ENCODE results near the gene ENOX2. TPM values are rescaled to one million over a fixed set of nuclear protein-coding genes. Genes with fewer than 3 reads are reported as not detected.
A peak's percentile ranks its signal among the peaks of the same experiment; 100 is the strongest.

ENOX2 gene
- 8.9 TPM for polyA plus RNA-seq (2013, experiment 1 of 2)
- polyA plus RNA-seq (2013, experiment 2 of 2) = 8.3 TPM

DNA sequence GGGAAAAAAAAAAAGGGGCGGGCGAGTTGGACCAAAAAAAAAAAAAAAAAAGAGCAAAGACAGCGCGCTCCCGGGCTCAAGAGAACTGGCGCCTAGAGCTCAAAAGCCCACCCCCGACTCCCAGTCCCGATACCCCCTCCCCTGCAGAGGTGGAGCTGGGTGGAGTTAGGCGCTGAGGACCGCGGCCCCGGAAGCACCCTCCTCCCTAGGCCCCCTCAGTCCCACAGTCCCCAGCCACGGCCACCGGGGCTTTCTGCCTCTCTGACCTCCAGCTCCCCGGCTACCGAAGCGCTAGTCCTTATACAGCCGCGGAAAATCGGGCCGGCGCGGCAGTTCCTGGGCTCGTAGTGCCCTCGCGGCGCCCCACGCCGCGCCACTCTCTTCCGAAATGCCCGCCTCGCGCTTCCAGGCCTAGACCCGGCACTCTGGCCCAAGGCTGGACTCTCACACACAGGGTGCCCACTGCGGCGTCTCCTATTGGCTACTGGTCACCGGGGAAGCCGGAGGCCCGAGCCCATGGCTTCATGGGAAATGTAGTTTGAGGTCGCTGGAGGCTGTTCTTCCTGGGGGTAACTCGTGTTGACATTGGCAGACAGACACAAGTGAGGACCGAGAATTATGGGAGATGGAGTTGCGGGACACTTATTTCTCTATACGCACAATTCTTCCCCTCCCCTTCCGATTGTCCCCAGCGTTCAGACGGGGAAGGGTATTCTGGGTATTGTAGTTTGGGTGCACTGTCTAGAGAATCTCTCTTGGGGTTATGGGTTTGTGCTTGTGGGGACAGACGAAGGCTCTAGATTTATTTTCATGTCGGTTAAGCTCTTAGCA is at the start of gene ENOX2:
Gene ENOX2, minus strand, starts transcription at position 427 of the 831 bp plus-strand sequence. CDS start 199,993 bp downstream, outside the sequence.
- Histone ChIP-seq H4K8ac (ENCODE audit: low read length) (peak within 1 kb of the TSS; percentile 94), H2AFZ (ENCODE audit: low read depth, low read length) (no peak within 1 kb of the TSS), H3K36me3 (ENCODE audit: control insufficient read depth in 1 of 2, insufficient read depth in 2 of 2, low read depth in 1 of 2, low read length in 2 of 2) (peaks cover 0 to 16% of the 10 kb centered on the region in 2 experiments), H3K18ac (ENCODE audit: low read depth in 1 of 2, low read length in 2 of 2) (peak within 1 kb of the TSS; percentile 78 to 91), H3K79me1 (replicated peaks; ENCODE audit: low read length, poor library complexity, severe bottlenecking) (peaks cover 3% of the 10 kb centered on the region), H2BK12ac (ENCODE audit: low read length in 2 of 2) (no peak within 1 kb of the TSS), H2BK5ac (ENCODE audit: low read depth, low read length, poor library complexity, severe bottlenecking) (peak within 1 kb of the TSS; percentile 73), H3K27me3 (ENCODE audit: control insufficient read depth in 1 of 2, insufficient read depth in 1 of 2, low read length in 2 of 2) (peaks cover 0 to 9% of the 10 kb centered on the region in 2 experiments), H3K4me1 (ENCODE audit: control insufficient read depth, insufficient read depth, low read depth, low read length) (no peaks in the 10 kb centered on the region), H2BK15ac (ENCODE audit: low read depth, poor library complexity, severe bottlenecking) (peak within 1 kb of the TSS; percentile 67), H3K9ac (ENCODE audit: low read length) (peak within 1 kb of the TSS; percentile 91), H3K27ac (ENCODE audit: low read length, poor library complexity, severe bottlenecking) (peak within 1 kb of the TSS; percentile 83), H2BK120ac (ENCODE audit: low read depth, low read length) (no peak within 1 kb of the TSS), H3K4me2 (ENCODE audit: low read length, poor library complexity, severe bottlenecking) (peak within 1 kb of the TSS; percentile 74), H2AK5ac (ENCODE audit: low read length, severe bottlenecking) (no peak within 1 kb of the TSS), H3K9me3 (ENCODE audit: control insufficient read depth, low read length) (no peaks in the 10 kb centered on the region), H3K23ac (ENCODE audit: low read length in 2 of 2) (no peak within 1 kb of the TSS), H3K4me3 (ENCODE audit: insufficient read depth in 1 of 2, low read depth in 1 of 2, low read length in 2 of 2) (peak within 1 kb of the TSS; percentile 70 to 79), H3K14ac (ENCODE audit: low read length in 2 of 2) (no peak within 1 kb of the TSS), H4K91ac (ENCODE audit: low read length) (no peak within 1 kb of the TSS), H3K4ac (ENCODE audit: low read depth in 1 of 2, low read length in 2 of 2) (peak within 1 kb of the TSS in 1 of 2 experiments; percentile 91)
- WGBS = under 1% methylated on average over 34 of the region's 50 CpGs
- peak; percentile 97 for DNase-seq

DNA sequence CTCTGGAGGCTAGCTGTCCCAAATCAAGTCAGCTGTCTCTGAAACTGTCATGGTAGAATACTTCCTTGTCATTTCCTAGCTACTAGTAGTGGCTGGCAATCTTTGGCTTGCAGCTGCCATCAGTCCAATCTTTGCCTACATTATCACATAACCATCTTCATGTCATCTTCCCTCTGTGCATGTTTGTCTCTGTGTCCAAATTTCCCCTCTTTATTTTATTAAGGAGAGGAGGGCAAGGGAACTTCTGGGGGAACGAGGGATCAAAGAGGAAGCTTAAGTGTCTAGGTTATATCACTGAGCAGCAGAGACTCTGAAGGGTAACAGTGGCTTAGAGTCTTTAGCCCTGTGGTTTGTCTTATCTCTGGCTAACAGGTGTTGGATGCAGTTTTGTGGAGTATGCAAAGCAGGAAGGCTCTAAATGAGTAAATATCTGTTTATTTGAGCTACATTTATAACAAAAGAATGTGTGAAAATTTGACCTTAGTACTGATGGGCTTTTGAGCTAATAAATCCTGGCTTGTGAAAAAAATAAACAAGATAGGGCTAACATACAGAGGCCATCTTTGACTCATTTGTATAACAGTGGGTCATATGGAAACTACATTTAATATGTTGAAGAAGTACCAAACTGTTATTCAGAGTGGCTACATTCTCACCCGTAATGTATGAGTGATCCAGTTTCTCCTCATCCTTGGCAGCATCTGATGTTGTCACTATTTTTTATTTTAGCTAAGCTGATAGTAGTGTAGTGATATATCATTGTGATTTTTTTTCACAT is 49.4 kb upstream of the ENOX2 start:
- Histone ChIP-seq H2AK5ac (ENCODE audit: low read length, severe bottlenecking) (no peak overlapping the region), H3K27me3 (ENCODE audit: control insufficient read depth in 1 of 2, insufficient read depth in 1 of 2, low read length in 2 of 2) (peaks cover 0 to 10% of the 10 kb centered on the region in 2 experiments), H3K9me3 (ENCODE audit: control insufficient read depth, low read length) (peaks cover 6% of the 10 kb centered on the region), H3K23ac (ENCODE audit: low read length in 2 of 2) (no peak overlapping the region), H4K8ac (ENCODE audit: low read length) (no peak overlapping the region), H2BK5ac (ENCODE audit: low read depth, low read length, poor library complexity, severe bottlenecking) (no peak overlapping the region), H2BK15ac (ENCODE audit: low read depth, poor library complexity, severe bottlenecking) (no peak overlapping the region), H3K4ac (ENCODE audit: low read depth in 1 of 2, low read length in 2 of 2) (no peak overlapping the region), H3K18ac (ENCODE audit: low read depth in 1 of 2, low read length in 2 of 2) (no peak overlapping the region), H3K36me3 (ENCODE audit: control insufficient read depth in 1 of 2, insufficient read depth in 2 of 2, low read depth in 1 of 2, low read length in 2 of 2) (no peaks in the 10 kb centered on the region), H3K4me1 (ENCODE audit: control insufficient read depth, insufficient read depth, low read depth, low read length) (no peaks in the 10 kb centered on the region), H2BK12ac (ENCODE audit: low read length in 2 of 2) (no peak overlapping the region), H3K79me1 (replicated peaks; ENCODE audit: low read length, poor library complexity, severe bottlenecking) (no peaks in the 10 kb centered on the region), H2BK120ac (ENCODE audit: low read depth, low read length) (no peak overlapping the region), H4K91ac (ENCODE audit: low read length) (no peak overlapping the region), H2AFZ (ENCODE audit: low read depth, low read length) (no peak overlapping the region), H3K9ac (ENCODE audit: low read length) (no peak overlapping the region), H3K4me3 (ENCODE audit: insufficient read depth in 1 of 2, low read depth in 1 of 2, low read length in 2 of 2) (no peak overlapping the region), H3K14ac (ENCODE audit: low read length in 2 of 2) (no peak overlapping the region), H3K4me2 (ENCODE audit: low read length, poor library complexity, severe bottlenecking) (no peak overlapping the region), H3K27ac (ENCODE audit: low read length, poor library complexity, severe bottlenecking) (no peak overlapping the region)
- DNase-seq = no peak
- 64% methylated on average over 1 of the region's 2 CpGs for WGBS

DNA sequence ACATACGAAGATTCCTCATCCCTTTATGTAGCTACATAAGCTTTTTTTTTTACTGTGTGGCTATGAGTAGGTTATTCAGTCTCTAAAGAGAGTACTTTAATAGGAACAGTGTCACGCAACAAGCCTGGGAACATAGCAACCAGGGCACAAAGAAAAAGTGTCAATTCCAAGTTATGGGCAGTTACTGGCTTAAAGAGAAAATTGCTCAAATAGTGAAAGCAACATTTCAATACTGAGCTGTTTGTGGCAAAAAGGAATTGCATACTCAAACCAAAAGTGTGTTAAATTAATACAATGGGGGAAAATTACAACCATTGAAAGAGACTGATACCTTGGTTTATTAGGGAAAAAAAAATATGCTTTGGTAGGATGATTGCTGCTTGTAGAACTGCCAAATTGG is 41.2 kb upstream of the ENOX2 start:
- Histone ChIP-seq H3K14ac (ENCODE audit: low read length in 2 of 2) (no peak overlapping the region), H2BK12ac (ENCODE audit: low read length in 2 of 2) (no peak overlapping the region), H4K91ac (ENCODE audit: low read length) (no peak overlapping the region), H3K4me1 (ENCODE audit: control insufficient read depth, insufficient read depth, low read depth, low read length) (no peaks in the 10 kb centered on the region), H2BK5ac (ENCODE audit: low read depth, low read length, poor library complexity, severe bottlenecking) (no peak overlapping the region), H2BK120ac (ENCODE audit: low read depth, low read length) (no peak overlapping the region), H3K4me3 (ENCODE audit: insufficient read depth in 1 of 2, low read depth in 1 of 2, low read length in 2 of 2) (no peak overlapping the region), H3K4ac (ENCODE audit: low read depth in 1 of 2, low read length in 2 of 2) (no peak overlapping the region), H3K27me3 (ENCODE audit: control insufficient read depth in 1 of 2, insufficient read depth in 1 of 2, low read length in 2 of 2) (peaks cover 0 to 38% of the 10 kb centered on the region in 2 experiments), H2AFZ (ENCODE audit: low read depth, low read length) (no peak overlapping the region), H3K9ac (ENCODE audit: low read length) (no peak overlapping the region), H3K36me3 (ENCODE audit: control insufficient read depth in 1 of 2, insufficient read depth in 2 of 2, low read depth in 1 of 2, low read length in 2 of 2) (no peaks in the 10 kb centered on the region), H4K8ac (ENCODE audit: low read length) (no peak overlapping the region), H2BK15ac (ENCODE audit: low read depth, poor library complexity, severe bottlenecking) (no peak overlapping the region), H3K27ac (ENCODE audit: low read length, poor library complexity, severe bottlenecking) (no peak overlapping the region), H3K9me3 (ENCODE audit: control insufficient read depth, low read length) (peaks cover 6% of the 10 kb centered on the region), H3K18ac (ENCODE audit: low read depth in 1 of 2, low read length in 2 of 2) (no peak overlapping the region), H3K4me2 (ENCODE audit: low read length, poor library complexity, severe bottlenecking) (no peak overlapping the region), H2AK5ac (ENCODE audit: low read length, severe bottlenecking) (no peak overlapping the region), H3K23ac (ENCODE audit: low read length in 2 of 2) (no peak overlapping the region), H3K79me1 (replicated peaks; ENCODE audit: low read length, poor library complexity, severe bottlenecking) (no peaks in the 10 kb centered on the region)
- 88% methylated on average over 1 of the region's 2 CpGs for WGBS
- DNase-seq = no peak

DNA sequence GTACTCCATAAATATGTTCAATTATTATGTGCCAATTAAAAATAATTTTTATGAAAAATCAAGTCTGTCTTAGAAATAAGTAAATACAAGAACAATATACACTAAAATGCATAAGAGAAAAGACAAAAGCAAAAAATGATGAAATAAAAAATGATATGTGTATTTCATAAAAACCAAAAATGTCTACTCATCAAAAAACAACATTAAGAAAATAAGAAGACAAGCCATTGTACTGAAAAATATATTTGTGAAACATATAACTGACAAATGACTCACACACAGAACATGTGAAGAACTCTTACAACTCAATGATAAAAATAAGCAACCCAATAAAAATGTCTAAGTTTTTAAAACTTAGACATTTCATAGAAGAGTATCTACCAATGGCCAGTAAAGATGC is 34.1 kb upstream of the ENOX2 start:
- Histone ChIP-seq H3K9me3 (ENCODE audit: control insufficient read depth, low read length) (no peaks in the 10 kb centered on the region), H3K18ac (ENCODE audit: low read depth in 1 of 2, low read length in 2 of 2) (no peak overlapping the region), H2BK5ac (ENCODE audit: low read depth, low read length, poor library complexity, severe bottlenecking) (no peak overlapping the region), H3K14ac (ENCODE audit: low read length in 2 of 2) (no peak overlapping the region), H3K4me3 (ENCODE audit: insufficient read depth in 1 of 2, low read depth in 1 of 2, low read length in 2 of 2) (no peak overlapping the region), H2AFZ (ENCODE audit: low read depth, low read length) (no peak overlapping the region), H2BK12ac (ENCODE audit: low read length in 2 of 2) (no peak overlapping the region), H3K4me2 (ENCODE audit: low read length, poor library complexity, severe bottlenecking) (no peak overlapping the region), H3K27me3 (ENCODE audit: control insufficient read depth in 1 of 2, insufficient read depth in 1 of 2, low read length in 2 of 2) (no peaks in the 10 kb centered on the region), H3K36me3 (ENCODE audit: control insufficient read depth in 1 of 2, insufficient read depth in 2 of 2, low read depth in 1 of 2, low read length in 2 of 2) (no peaks in the 10 kb centered on the region), H3K4ac (ENCODE audit: low read depth in 1 of 2, low read length in 2 of 2) (no peak overlapping the region), H3K9ac (ENCODE audit: low read length) (no peak overlapping the region), H3K79me1 (replicated peaks; ENCODE audit: low read length, poor library complexity, severe bottlenecking) (no peaks in the 10 kb centered on the region), H2BK120ac (ENCODE audit: low read depth, low read length) (no peak overlapping the region), H2BK15ac (ENCODE audit: low read depth, poor library complexity, severe bottlenecking) (no peak overlapping the region), H3K4me1 (ENCODE audit: control insufficient read depth, insufficient read depth, low read depth, low read length) (no peaks in the 10 kb centered on the region), H4K8ac (ENCODE audit: low read length) (no peak overlapping the region), H3K23ac (ENCODE audit: low read length in 2 of 2) (no peak overlapping the region), H3K27ac (ENCODE audit: low read length, poor library complexity, severe bottlenecking) (no peak overlapping the region), H4K91ac (ENCODE audit: low read length) (no peak overlapping the region), H2AK5ac (ENCODE audit: low read length, severe bottlenecking) (no peak overlapping the region)
- no peak for DNase-seq

All from mesenchymal stem cell (in vitro differentiated cells and primary cell).